Fibroblast of villous mesenchyme (primary cell): ENCODE data around the gene EID1. TPM values are rescaled to one million over a fixed set of nuclear protein-coding genes. Genes with fewer than 3 reads are reported as not detected.

ENCODE experiments used
- DNase-seq: peaks from one replicate; pipeline ENCODE4 v3.0.0-alpha.2; 2010; ENCODE audit warnings: low read depth
- H3K4me3 ChIP-seq: 2 replicates; pipeline ENCODE4 v1.5.1; 2011; ENCODE audit warnings: low read depth, mild to moderate bottlenecking, low read length
- CTCF ChIP-seq: IDR thresholded peaks from 2 replicates; pipeline ENCODE4 v1.5.1; 2012; ENCODE audit warnings: low read depth, mild to moderate bottlenecking, low read length; ENCODE audit not compliant: insufficient read depth
- total RNA-seq: library from RNA; depleted of rRNA; stranded (reverse); fragments of >200 nt; gene quantifications from 2 replicates; pipeline ENCODE4 v1.2.3, GENCODE V29; 2012

Gene EID1
- total RNA-seq, 1 donor, result 224 TPM

- TF ChIP-seq CTCF, result no peak
- no peak overlapping the region for H3K4me3 ChIP-seq
- peak; percentile 62 for DNase-seq
Measured at GRCh38 chr15:48868023-48868422, 9.9 kb upstream of the EID1 start.

DNA sequence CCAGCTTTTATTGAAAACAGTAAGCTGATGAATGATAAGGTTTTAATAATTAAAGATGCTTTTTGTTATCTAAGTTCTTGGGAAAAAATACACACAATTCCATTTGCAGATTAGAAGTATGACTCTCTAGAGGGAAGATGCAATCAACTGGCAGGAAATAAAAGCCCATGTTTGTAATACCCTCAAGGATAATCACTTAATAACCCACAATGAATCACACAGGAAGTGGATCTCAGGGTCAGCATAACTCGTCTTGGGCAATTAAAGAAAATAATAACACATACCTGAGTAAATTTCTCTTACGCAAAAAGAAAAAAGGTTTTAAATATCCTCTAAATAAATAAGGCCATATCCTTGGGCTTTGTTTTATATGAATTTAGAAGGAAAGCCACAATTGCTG is 9.4 kb upstream of the EID1 start:
- H3K4me3 ChIP-seq, result no peak overlapping the region
- TF ChIP-seq CTCF, result no peak
- peak; percentile 93 for DNase-seq

GRCh38 chr15:48869966-48870365 is 8.0 kb upstream of the EID1 start:
- no peak for TF ChIP-seq CTCF
- DNase-seq, result no peak
- no peak overlapping the region for H3K4me3 ChIP-seq

DNA sequence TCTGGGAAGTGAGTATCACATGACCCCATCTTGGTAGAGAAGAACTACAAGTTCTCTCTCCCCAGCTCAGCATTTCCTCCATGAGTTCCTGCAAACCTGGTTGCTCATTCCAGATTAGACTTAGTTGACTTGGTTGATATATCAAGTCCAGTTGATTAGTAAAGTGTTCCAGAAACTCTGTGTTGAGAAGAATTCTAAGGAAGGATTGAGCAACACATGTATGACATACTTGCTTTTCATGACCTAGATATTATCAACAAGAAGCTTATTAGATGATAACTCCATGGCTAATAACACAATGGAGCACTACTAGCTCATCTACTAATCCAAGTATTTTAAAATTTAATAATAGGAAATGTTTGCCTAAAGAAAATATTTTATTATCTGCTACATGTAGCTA is 6.4 kb upstream of the EID1 start:
- H3K4me3 ChIP-seq, result no peak overlapping the region
- no peak for TF ChIP-seq CTCF
- DNase-seq, result peak; percentile 59

- DNase-seq, result no peak
- TF ChIP-seq CTCF, result no peak
- H3K4me3 ChIP-seq, result no peak overlapping the region
Measured at GRCh38 chr15:48872632-48873031, 5.3 kb upstream of the EID1 start.

GRCh38 chr15:48875241-48875960 is 2.5 kb upstream of the EID1 start:
- no peak for DNase-seq
- no peak for TF ChIP-seq CTCF
- no peak overlapping the region for H3K4me3 ChIP-seq

DNA sequence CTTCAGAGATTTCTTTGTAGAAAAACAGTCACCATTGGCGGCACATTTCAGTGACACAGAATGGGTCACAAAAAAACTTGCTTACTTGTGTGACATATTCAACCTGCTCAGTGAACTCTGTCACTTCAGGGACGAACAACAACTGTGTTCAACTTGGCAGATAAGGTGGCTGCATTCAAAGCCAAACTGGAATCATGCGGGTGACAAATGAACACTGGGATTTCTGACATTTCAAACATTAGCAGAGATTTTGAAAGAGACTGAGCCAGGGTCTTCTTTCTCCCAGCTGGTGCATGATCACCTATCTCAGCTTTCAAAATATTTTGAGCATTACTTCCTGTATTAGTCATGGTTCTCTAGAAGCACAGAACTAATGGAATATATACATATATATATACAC is 1.9 kb upstream of the EID1 start:
- no peak for TF ChIP-seq CTCF
- DNase-seq, result no peak
- H3K4me3 ChIP-seq, result no peak overlapping the region
